ENCODE measurements around the gene SLC16A10. TPM values are rescaled to one million over a fixed set of nuclear protein-coding genes. Genes with fewer than 3 reads are reported as not detected.
"Not testable (repeated sequence)": the region's sequence is repeated elsewhere in the genome, so short reads cannot be mapped to it uniquely, and the experiment has no call there.

SLC16A10 gene
- total and polyA plus RNA-seq, 2 experiments from 2014 or later: 12.1 to 30.9 TPM

GRCh38 chr6:111091987-111092386 is 4.7 kb downstream of the SLC16A10 start:
- DNase-seq (ENCODE audit: low spot score) (no peak), ATAC-seq (no peak)
- H3K4me3 Mint-ChIP-seq: no peak overlapping the region
- H3K36me3 ChIP-seq (ENCODE audit: insufficient read depth): no peaks in the 10 kb centered on the region
- H3K9me2 ChIP-seq (ENCODE audit: insufficient read depth): no peaks in the 10 kb centered on the region
- H3K36me3 Mint-ChIP-seq (ENCODE audit: low read depth): peaks cover 7% of the 10 kb centered on the region; the same call in 2 of the 3 replicates
- no peak overlapping the region; the same call in 1 of the 2 replicates for H3K4me2 ChIP-seq
- no peaks in the 10 kb centered on the region for H3F3A ChIP-seq (replicated peaks; ENCODE audit: low read depth)
- H3K27me3 ChIP-seq (ENCODE audit: insufficient read depth): peaks cover 4% of the 10 kb centered on the region; the same call in 1 of the 2 replicates
- H3K9me3 Mint-ChIP-seq: no peaks in the 10 kb centered on the region
- no peak for TF ChIP-seq ZNF462 (CRISPR knock-in tag; IDR thresholded peaks at IDR 0.05)
- TF ChIP-seq ZNF331 (CRISPR knock-in tag; IDR thresholded peaks at IDR 0.05; ENCODE audit: low read depth): no peak
- no peak for TF ChIP-seq STAT1 (IDR thresholded peaks at IDR 0.05; ENCODE audit: unreplicated experiment)
- TF ChIP-seq, protein P1, sequence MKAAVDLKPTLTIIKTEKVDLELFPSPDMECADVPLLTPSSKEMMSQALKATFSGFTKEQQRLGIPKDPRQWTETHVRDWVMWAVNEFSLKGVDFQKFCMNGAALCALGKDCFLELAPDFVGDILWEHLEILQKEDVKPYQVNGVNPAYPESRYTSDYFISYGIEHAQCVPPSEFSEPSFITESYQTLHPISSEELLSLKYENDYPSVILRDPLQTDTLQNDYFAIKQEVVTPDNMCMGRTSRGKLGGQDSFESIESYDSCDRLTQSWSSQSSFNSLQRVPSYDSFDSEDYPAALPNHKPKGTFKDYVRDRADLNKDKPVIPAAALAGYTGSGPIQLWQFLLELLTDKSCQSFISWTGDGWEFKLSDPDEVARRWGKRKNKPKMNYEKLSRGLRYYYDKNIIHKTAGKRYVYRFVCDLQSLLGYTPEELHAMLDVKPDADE (IDR thresholded peaks at IDR 0.05): no peak
- H3K27ac Mint-ChIP-seq: no peak overlapping the region
- H4K20me1 ChIP-seq (replicated peaks; ENCODE audit: insufficient read depth): no peaks in the 10 kb centered on the region
- no peak overlapping the region for H3K4me3 ChIP-seq
- H3K27me3 Mint-ChIP-seq (ENCODE audit: insufficient read depth, low read depth, poor library complexity): peaks cover 11% of the 10 kb centered on the region
- peaks cover 34% of the 10 kb centered on the region for H3K4me1 Mint-ChIP-seq
- peaks cover 62% of the 10 kb centered on the region for H3K79me2 ChIP-seq (replicated peaks; ENCODE audit: insufficient read depth)
- H2AFZ ChIP-seq: no peak overlapping the region
- H3K4me1 ChIP-seq (ENCODE audit: insufficient read depth): peaks cover 29% of the 10 kb centered on the region
- no peak overlapping the region for H3K27ac ChIP-seq (ENCODE audit: low read depth)

DNA sequence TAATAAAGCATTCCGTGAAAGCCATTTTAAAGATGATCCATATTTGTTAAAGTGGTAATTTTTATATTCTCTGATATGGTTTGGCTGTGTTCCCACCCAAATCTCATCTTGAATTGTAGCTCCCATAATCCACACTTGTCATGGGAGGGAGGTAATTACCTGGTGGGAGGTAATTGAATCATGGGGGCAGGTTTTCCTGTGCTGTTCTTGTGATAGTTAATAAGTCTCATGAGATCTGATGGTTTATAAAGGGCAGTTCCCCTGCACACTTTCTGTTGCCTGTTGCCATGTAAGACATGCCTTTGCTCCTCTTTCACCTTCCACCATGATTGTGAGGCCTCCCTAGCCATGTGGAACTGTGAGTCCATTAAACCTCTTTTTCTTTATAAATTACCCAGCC is 8.2 kb downstream of the SLC16A10 start:
- H2AFZ ChIP-seq; H3F3A ChIP-seq (replicated peaks; ENCODE audit: low read depth); H3K27me3 Mint-ChIP-seq (ENCODE audit: insufficient read depth, low read depth, poor library complexity); H3K9me2 ChIP-seq (ENCODE audit: insufficient read depth); H3K9me3 Mint-ChIP-seq; H3K4me3 Mint-ChIP-seq; H3K27ac ChIP-seq (ENCODE audit: low read depth); H3K36me3 ChIP-seq (ENCODE audit: insufficient read depth); H3K4me2 ChIP-seq; ATAC-seq; H4K20me1 ChIP-seq (replicated peaks; ENCODE audit: insufficient read depth); DNase-seq (ENCODE audit: low spot score); H3K27me3 ChIP-seq (ENCODE audit: insufficient read depth); H3K36me3 Mint-ChIP-seq (ENCODE audit: low read depth); H3K27ac Mint-ChIP-seq; H3K4me3 ChIP-seq: not testable (repeated sequence)
- H3K4me1 Mint-ChIP-seq: peaks cover 15% of the 10 kb centered on the region
- H3K79me2 ChIP-seq (replicated peaks; ENCODE audit: insufficient read depth): peaks cover 89% of the 10 kb centered on the region
- peaks cover 14% of the 10 kb centered on the region for H3K4me1 ChIP-seq (ENCODE audit: insufficient read depth)

All from GM23338 (cell line).